Measurements from ENCODE around the gene RNF217.

The RNF217 gene

DNA sequence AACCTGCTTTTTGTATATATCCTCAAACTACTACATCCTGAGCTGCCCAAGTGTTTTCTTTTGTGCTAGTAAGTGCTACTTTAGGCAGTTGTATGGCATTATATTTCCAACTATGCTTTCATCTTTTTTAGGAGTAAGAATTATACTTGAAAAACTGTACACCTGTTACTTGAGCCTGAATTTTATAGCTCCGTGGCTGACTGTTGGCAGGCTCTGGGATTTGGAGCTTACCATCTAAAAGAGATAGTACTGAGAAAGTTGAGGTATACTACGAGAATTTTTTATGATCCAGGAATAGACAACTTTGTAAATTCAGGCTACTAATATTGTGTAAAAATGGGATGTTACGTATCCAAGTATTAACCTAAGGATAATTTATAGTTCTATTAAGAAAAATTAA is 32.4 kb downstream of the RNF217 start:
- Histone ChIP-seq H3K36me3 (ENCODE audit: control insufficient read depth in 1 of 2, insufficient read depth in 2 of 2, low read depth in 1 of 2, low read length in 2 of 2) (peaks cover 3 to 5% of the 10 kb centered on the region in 2 experiments), H2AFZ (ENCODE audit: low read depth, low read length) (no peak overlapping the region), H3K14ac (ENCODE audit: low read length in 2 of 2) (no peak overlapping the region), H2AK5ac (ENCODE audit: low read length, severe bottlenecking) (no peak overlapping the region), H3K18ac (ENCODE audit: low read depth in 1 of 2, low read length in 2 of 2) (no peak overlapping the region), H2BK12ac (ENCODE audit: low read length in 2 of 2) (no peak overlapping the region), H3K4ac (ENCODE audit: low read depth in 1 of 2, low read length in 2 of 2) (no peak overlapping the region), H3K23ac (ENCODE audit: low read length in 2 of 2) (no peak overlapping the region), H4K91ac (ENCODE audit: low read length) (no peak overlapping the region), H3K9me3 (ENCODE audit: control insufficient read depth, low read length) (no peaks in the 10 kb centered on the region), H3K9ac (ENCODE audit: low read length) (no peak overlapping the region), H3K27ac (ENCODE audit: low read length, poor library complexity, severe bottlenecking) (no peak overlapping the region), H2BK5ac (ENCODE audit: low read depth, low read length, poor library complexity, severe bottlenecking) (no peak overlapping the region), H2BK120ac (ENCODE audit: low read depth, low read length) (no peak overlapping the region), H3K4me3 (ENCODE audit: insufficient read depth in 1 of 2, low read depth in 1 of 2, low read length in 2 of 2) (no peak overlapping the region), H3K4me1 (ENCODE audit: control insufficient read depth, insufficient read depth, low read depth, low read length) (peaks cover 1% of the 10 kb centered on the region), H2BK15ac (ENCODE audit: low read depth, poor library complexity, severe bottlenecking) (no peak overlapping the region), H4K8ac (ENCODE audit: low read length) (no peak overlapping the region), H3K4me2 (ENCODE audit: low read length, poor library complexity, severe bottlenecking) (no peak overlapping the region), H3K27me3 (ENCODE audit: control insufficient read depth in 1 of 2, insufficient read depth in 1 of 2, low read length in 2 of 2) (no peaks in the 10 kb centered on the region), H3K79me1 (replicated peaks; ENCODE audit: low read length, poor library complexity, severe bottlenecking) (peaks cover 26% of the 10 kb centered on the region)
- 93% methylated on average over 1 of the region's 3 CpGs for WGBS
- DNase-seq = no peak

DNA sequence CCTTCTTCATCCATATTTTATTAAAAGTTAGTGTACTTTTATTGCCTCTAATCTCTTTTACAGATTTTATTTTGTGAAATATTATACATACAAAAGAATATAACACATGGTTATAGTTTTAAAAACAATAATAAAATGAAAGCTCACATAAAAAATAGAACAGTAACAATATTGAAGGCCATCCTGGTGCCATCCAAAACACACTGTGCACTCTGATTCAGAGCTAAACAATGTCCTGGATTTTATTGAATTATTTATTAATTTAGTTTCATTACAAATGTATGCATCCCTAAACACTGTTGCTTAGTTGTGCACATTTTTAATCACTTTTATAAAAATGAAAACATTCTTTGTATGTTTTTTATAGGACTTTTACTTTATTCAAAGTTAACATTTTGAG is 32.9 kb downstream of the RNF217 start:
- Histone ChIP-seq H3K4me3 (ENCODE audit: insufficient read depth in 1 of 2, low read depth in 1 of 2, low read length in 2 of 2) (no peak overlapping the region), H3K4ac (ENCODE audit: low read depth in 1 of 2, low read length in 2 of 2) (no peak overlapping the region), H3K36me3 (ENCODE audit: control insufficient read depth in 1 of 2, insufficient read depth in 2 of 2, low read depth in 1 of 2, low read length in 2 of 2) (peaks cover 3 to 5% of the 10 kb centered on the region in 2 experiments), H3K4me2 (ENCODE audit: low read length, poor library complexity, severe bottlenecking) (no peak overlapping the region), H2BK12ac (ENCODE audit: low read length in 2 of 2) (no peak overlapping the region), H3K27ac (ENCODE audit: low read length, poor library complexity, severe bottlenecking) (no peak overlapping the region), H2AK5ac (ENCODE audit: low read length, severe bottlenecking) (no peak overlapping the region), H3K23ac (ENCODE audit: low read length in 2 of 2) (no peak overlapping the region), H2BK120ac (ENCODE audit: low read depth, low read length) (no peak overlapping the region), H2BK5ac (ENCODE audit: low read depth, low read length, poor library complexity, severe bottlenecking) (no peak overlapping the region), H3K9ac (ENCODE audit: low read length) (no peak overlapping the region), H3K14ac (ENCODE audit: low read length in 2 of 2) (no peak overlapping the region), H3K27me3 (ENCODE audit: control insufficient read depth in 1 of 2, insufficient read depth in 1 of 2, low read length in 2 of 2) (no peaks in the 10 kb centered on the region), H3K9me3 (ENCODE audit: control insufficient read depth, low read length) (no peaks in the 10 kb centered on the region), H3K79me1 (replicated peaks; ENCODE audit: low read length, poor library complexity, severe bottlenecking) (peaks cover 26% of the 10 kb centered on the region), H3K18ac (ENCODE audit: low read depth in 1 of 2, low read length in 2 of 2) (no peak overlapping the region), H4K91ac (ENCODE audit: low read length) (no peak overlapping the region), H2BK15ac (ENCODE audit: low read depth, poor library complexity, severe bottlenecking) (no peak overlapping the region), H4K8ac (ENCODE audit: low read length) (no peak overlapping the region), H2AFZ (ENCODE audit: low read depth, low read length) (no peak overlapping the region), H3K4me1 (ENCODE audit: control insufficient read depth, insufficient read depth, low read depth, low read length) (peaks cover 1% of the 10 kb centered on the region)
- DNase-seq = no peak

GRCh38 chr6:124995645-124996325 is 33.5 kb downstream of the RNF217 start:
- Histone ChIP-seq H2AK5ac (ENCODE audit: low read length, severe bottlenecking) (no peak overlapping the region), H3K27ac (ENCODE audit: low read length, poor library complexity, severe bottlenecking) (no peak overlapping the region), H3K9me3 (ENCODE audit: control insufficient read depth, low read length) (no peaks in the 10 kb centered on the region), H2BK12ac (ENCODE audit: low read length in 2 of 2) (no peak overlapping the region), H3K27me3 (ENCODE audit: control insufficient read depth in 1 of 2, insufficient read depth in 1 of 2, low read length in 2 of 2) (no peaks in the 10 kb centered on the region), H3K23ac (ENCODE audit: low read length in 2 of 2) (no peak overlapping the region), H2AFZ (ENCODE audit: low read depth, low read length) (no peak overlapping the region), H2BK15ac (ENCODE audit: low read depth, poor library complexity, severe bottlenecking) (no peak overlapping the region), H3K18ac (ENCODE audit: low read depth in 1 of 2, low read length in 2 of 2) (no peak overlapping the region), H4K91ac (ENCODE audit: low read length) (no peak overlapping the region), H3K36me3 (ENCODE audit: control insufficient read depth in 1 of 2, insufficient read depth in 2 of 2, low read depth in 1 of 2, low read length in 2 of 2) (peaks cover 3 to 4% of the 10 kb centered on the region in 2 experiments), H4K8ac (ENCODE audit: low read length) (no peak overlapping the region), H3K79me1 (replicated peaks; ENCODE audit: low read length, poor library complexity, severe bottlenecking) (peaks cover 25% of the 10 kb centered on the region), H3K4ac (ENCODE audit: low read depth in 1 of 2, low read length in 2 of 2) (no peak overlapping the region), H3K9ac (ENCODE audit: low read length) (no peak overlapping the region), H2BK5ac (ENCODE audit: low read depth, low read length, poor library complexity, severe bottlenecking) (no peak overlapping the region), H3K4me3 (ENCODE audit: insufficient read depth in 1 of 2, low read depth in 1 of 2, low read length in 2 of 2) (no peak overlapping the region), H3K14ac (ENCODE audit: low read length in 2 of 2) (no peak overlapping the region), H3K4me1 (ENCODE audit: control insufficient read depth, insufficient read depth, low read depth, low read length) (peaks cover 1% of the 10 kb centered on the region), H2BK120ac (ENCODE audit: low read depth, low read length) (no peak overlapping the region), H3K4me2 (ENCODE audit: low read length, poor library complexity, severe bottlenecking) (no peak overlapping the region)
- no peak for DNase-seq
- WGBS = 98% methylated on average over 5 of the region's 8 CpGs

- Histone ChIP-seq H2AK5ac (ENCODE audit: low read length, severe bottlenecking) (no peak overlapping the region), H2BK120ac (ENCODE audit: low read depth, low read length) (no peak overlapping the region), H3K9ac (ENCODE audit: low read length) (no peak overlapping the region), H2BK12ac (ENCODE audit: low read length in 2 of 2) (no peak overlapping the region), H3K36me3 (ENCODE audit: control insufficient read depth in 1 of 2, insufficient read depth in 2 of 2, low read depth in 1 of 2, low read length in 2 of 2) (peaks cover 3% of the 10 kb centered on the region in 2 experiments), H2AFZ (ENCODE audit: low read depth, low read length) (no peak overlapping the region), H3K18ac (ENCODE audit: low read depth in 1 of 2, low read length in 2 of 2) (no peak overlapping the region), H3K27me3 (ENCODE audit: control insufficient read depth in 1 of 2, insufficient read depth in 1 of 2, low read length in 2 of 2) (no peaks in the 10 kb centered on the region), H3K4ac (ENCODE audit: low read depth in 1 of 2, low read length in 2 of 2) (no peak overlapping the region), H3K23ac (ENCODE audit: low read length in 2 of 2) (no peak overlapping the region), H3K4me1 (ENCODE audit: control insufficient read depth, insufficient read depth, low read depth, low read length) (peaks cover 1% of the 10 kb centered on the region), H2BK5ac (ENCODE audit: low read depth, low read length, poor library complexity, severe bottlenecking) (no peak overlapping the region), H3K9me3 (ENCODE audit: control insufficient read depth, low read length) (no peaks in the 10 kb centered on the region), H3K14ac (ENCODE audit: low read length in 2 of 2) (no peak overlapping the region), H3K4me2 (ENCODE audit: low read length, poor library complexity, severe bottlenecking) (no peak overlapping the region), H4K8ac (ENCODE audit: low read length) (no peak overlapping the region), H3K79me1 (replicated peaks; ENCODE audit: low read length, poor library complexity, severe bottlenecking) (peaks cover 20% of the 10 kb centered on the region), H4K91ac (ENCODE audit: low read length) (no peak overlapping the region), H3K27ac (ENCODE audit: low read length, poor library complexity, severe bottlenecking) (no peak overlapping the region), H2BK15ac (ENCODE audit: low read depth, poor library complexity, severe bottlenecking) (no peak overlapping the region), H3K4me3 (ENCODE audit: insufficient read depth in 1 of 2, low read depth in 1 of 2, low read length in 2 of 2) (no peak overlapping the region)
- no peak for DNase-seq
Measured at GRCh38 chr6:124996411-124996810, 34.2 kb downstream of the RNF217 start.
